Activated gamma-delta T cell treated with anti-CD3 and anti-CD28 coated beads, Interleukin-2, amount 50 U/mL, for 16 hours (primary cell): ENCODE results near the gene GABBR2.

ENCODE experiments used
- DNase-seq: peaks from one replicate; pipeline ENCODE4 v3.0.0-alpha.2; 2020; ENCODE audit warnings: low read depth

GABBR2 gene

DNA sequence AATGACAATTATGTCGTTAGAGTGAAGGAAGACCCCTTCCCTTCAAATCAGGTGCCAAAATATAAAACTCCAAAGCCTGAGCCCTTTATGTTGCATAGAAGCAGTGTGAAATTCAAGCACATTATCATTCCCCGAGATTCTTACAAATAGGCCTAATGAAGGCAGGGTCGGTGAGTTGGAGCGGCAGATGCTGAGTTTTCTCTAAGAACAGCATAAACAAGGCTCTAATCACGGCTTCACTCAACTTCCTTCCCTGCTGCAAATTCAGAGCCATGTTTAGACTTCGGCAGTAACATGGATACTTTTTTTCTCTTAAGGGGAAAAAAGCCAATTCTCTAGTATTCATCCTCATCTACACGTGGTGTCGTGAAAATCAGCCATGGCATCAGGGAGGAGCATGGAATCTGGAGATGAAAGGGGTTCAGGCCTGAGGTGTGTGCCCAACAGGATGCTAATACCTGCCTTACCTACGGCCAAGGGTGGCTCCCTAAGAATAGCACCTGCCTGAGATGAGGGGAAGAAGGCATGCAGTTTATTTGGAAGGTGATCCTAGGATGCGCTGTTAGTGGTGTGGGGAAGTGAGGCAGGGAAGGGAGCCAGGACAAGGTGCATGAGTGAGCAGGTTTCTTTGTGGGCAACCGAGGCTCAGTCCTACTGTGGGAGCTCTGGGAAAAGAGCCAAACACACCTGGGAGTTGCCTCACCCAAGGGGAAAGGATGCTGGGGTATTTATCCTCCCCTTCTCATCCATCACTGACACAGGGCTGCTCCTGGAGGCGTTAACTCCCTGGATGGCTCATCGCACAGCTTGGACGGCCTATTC, 306.5 kb downstream of the GABBR2 start:
- DNase-seq, result no peak

DNA sequence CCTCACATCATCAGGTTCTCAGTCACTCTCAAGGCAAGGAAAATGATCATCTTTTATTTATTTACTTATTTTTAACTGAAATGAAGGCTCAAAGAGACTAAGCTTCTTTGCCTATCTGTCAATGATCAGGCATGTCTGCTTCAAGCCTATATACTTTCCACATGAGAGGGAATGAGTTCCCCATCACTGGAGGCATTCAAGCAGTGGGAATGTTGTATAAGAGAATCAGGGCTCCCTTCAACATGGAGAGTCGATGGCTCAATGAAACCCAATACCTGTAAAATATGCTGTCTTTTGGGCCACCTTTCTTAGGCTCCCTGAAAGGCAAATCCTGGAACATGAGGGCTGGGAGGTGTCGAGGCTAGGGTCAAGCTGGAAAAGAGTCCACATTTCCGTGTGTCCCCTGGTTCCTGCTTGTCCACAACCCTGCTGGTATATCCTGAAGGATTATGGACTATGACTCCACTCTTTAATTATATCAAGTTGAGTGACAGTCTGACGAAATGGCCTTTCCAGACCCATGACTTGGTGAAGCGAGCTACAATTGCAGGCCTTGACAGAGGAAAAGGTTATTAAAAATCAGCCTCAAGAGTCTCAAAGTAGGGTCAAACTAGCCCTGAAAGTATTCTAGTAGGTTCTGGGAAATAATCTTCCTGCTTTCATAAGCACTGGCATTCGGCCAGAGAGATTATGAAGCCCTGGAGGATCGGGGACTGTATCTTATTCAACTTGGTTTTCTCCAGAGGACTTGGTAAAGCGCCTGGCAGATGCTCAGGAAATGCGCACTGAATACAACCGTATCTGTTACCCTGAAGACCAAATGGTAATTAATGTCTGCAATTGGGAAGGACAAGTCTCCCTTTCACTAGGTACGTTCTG, 307.4 kb downstream of the GABBR2 start:
- no peak for DNase-seq

DNA sequence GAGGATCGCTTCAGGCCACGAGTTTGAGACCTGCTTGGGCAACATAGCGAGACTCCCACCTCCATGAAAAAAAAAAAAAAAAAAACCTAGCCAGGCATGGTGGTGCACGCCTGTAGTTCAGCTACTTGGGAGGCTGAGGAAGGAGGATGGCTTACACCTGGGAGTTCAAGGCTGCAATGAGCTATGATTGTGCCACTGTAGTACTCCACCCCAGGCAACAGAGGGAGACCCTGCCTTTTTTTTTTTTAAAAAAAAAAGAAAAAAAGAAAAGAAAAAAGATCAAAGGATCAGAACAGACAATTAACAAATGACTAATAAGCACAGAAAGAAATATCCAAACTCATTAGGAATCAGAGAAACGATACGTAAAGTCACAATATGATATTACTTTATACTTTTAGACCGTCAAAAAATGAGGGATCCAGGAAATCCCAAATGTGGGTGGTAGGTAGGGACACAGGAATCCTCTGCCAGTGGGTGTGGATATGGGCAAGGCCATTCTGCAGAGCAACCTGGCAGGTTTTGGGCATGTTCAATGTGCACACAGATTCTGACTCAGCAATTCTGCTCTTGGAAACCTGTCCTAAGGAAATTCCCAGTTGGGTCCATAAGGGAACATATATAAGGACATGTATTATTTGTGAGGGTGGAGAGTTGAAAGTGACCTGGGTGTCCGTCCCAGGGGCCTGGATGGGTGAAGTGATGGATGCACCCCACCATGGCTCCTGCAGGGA, 308.6 kb downstream of the GABBR2 start:
- DNase-seq, result no peak

DNA sequence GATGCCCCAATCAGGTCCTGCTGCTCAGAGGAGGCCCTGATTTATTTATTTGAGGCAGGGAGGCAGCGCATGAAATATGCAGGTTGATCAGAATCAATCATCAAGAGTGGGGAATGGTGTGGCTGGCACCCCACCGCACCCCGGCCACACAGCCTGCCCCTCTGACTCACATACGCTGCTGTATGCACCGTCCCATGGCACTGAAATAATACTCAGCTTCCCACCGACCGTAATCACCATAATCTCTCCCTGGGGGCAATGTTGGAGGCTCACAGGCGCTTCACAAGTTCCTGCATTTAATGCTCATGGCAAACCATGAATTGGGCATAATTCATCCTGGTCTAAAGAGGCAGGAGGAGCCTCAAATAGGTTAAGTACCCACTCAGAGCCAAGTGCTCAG, 312.1 kb downstream of the GABBR2 start:
- DNase-seq, result no peak

DNA sequence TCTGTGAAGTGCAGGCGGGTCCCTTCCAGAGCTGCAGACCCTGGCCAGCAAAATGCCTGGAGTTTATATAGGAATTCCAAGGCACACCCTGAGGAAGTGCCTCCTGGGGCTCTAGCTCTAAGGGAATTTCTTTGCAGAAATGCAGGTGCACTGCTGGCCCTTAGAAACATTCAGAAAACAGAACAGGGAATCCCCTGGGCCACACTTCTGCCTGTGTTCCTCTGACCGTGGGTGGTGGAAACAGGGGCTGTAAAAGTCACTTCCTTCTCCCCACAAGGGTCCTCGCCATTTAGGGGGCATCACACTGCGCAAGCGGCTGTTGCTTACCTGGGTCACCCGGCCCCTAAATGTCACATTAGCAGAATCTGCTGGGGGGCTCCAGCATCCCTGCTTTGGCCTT, 312.5 kb downstream of the GABBR2 start:
- DNase-seq, result no peak

DNA sequence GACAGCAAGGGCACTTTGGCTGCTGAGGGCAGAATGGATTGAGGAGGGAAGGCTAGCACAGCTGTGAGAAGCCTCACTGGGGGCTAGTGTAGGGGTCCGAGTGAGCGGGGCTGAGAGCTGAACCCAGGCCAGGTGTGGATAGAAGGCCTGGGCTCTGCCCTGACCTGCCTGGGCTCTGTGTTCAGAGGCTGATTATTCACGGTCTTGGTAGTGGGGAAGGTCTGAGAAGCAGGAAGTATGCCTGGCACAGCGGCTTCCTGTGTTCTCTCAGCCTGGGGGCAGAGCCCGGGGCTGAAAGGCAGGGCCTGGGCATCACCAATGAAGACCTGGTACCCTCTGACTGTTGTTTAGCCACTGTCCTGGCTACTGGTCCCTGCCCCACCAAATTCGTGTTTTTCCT, 316.9 kb downstream of the GABBR2 start:
- no peak for DNase-seq

DNA sequence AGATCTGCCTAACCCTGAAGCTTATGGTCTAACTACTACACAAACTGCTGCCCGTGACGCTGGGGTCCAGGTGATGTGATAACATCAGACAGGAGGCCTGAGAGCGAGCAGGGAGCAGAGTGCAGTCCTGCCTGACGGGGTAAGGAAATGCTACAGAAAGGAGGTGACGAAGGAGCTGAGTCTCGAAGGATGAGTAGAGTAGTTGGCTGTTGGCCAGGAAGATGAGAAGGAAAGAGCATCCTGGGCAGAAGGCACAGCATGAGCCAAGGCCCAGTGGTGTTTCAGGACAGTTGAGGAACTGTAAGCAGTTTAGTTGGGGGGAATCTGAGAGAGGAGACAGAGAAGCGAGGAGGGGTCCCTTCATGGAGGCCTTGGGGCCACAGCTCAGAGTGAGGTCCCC, 317.3 kb downstream of the GABBR2 start:
- DNase-seq, result no peak

DNA sequence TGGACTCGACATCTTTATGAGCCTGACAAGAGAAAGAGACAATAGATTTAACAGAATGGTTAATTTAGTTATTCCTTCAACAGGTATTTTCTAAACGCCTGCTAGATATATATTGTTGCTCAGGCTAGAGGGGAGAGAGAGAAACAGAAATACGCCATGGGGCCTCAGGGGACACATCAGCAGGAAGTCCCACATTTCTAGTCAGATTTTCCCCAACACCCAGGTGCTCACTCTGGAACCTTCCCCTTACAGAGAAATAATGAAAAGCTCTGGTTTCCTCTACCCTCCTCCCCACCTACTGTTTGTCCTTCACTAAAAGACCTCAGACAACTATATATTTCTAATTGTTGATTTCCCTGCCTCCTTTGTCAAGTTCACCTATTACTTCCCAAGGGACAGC, 323.0 kb downstream of the GABBR2 start:
- no peak for DNase-seq

DNA sequence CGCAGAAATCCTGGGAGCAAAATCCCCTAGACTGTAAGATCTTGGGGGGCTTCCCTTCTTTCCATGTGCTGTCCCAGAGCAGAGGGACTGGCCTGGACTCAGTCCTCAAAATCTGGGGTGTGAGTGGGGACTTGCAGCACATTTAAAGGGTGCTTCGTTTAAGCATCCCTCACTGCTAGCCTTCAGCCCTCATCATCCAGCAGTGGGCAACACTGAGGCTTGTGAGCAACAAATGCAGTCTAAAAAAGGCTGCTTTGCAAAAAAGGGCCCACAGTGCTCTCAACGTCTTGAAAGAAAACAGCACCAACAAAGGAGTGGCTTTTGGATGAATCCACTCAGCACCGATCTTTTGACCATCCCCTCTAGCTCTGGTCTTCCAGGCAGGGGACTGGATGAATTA, 325.0 kb downstream of the GABBR2 start:
- no peak for DNase-seq

DNA sequence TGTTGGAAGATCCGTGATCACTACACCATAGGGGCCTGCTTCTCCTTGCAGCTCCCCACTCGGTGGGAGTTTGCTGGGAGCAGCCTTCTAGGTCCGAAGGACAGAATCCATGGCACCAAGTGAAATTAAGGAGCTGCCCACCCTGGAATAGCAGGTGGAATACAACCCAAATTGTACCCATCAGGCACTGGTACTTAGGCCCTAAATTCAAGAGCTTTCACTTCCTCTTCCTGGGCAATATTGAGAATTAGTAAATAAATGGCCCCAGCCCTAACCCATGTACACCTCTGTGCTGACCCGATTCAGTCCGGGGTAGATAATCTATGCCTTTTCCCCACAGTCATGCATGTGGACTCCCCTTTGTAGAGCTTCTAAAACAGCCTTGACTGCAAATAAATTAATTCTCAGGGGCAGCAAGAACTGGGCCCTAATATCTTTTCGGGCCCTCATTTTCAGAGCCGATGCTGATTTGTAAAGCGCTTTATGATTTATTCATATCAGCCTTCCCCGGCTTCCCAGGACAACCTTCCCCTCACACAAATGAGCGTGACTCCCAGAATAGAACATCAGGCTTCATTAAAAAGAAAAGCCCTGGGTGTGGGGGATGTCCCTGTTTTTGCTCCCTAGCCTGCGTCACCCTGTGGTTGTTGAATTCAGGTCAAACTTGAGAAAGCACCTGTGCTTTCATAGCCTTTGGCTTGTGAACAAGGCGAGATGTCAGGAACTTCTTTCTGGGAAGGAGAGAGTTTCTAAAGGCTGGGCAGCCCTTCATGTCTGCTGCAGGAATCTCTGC, 327.2 kb downstream of the GABBR2 start:
- DNase-seq, result no peak

DNA sequence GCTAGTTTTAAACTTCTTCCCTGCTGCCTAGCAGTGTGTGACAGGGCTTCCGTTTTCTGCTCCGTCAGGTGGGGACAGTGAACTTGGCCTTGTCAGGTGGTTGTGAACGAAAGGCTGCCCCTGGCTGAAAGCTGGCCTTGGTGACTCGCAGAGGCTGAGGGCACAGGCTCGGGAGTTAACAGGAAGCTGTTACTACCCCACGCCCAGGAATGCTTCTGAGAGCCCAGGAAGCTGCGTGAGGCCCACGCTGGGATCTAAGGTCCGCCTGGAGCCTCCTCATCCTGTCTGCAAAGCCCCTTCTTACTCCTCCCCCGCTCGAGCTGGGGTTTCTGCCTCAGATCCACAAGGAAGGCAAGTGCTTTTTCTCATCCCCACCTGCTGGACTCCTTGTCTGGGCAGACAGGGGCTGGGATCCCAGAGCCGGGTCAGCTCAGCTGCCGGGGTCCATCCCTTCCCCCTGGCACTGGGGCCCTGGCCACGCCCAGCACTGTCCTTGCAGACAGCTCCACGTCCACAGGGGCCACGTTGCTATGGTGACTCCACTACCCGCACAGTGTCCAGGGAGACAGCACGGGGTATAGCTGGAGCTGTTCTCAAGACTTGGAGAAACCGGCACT, 328.6 kb downstream of the GABBR2 start:
- DNase-seq, result no peak

DNA sequence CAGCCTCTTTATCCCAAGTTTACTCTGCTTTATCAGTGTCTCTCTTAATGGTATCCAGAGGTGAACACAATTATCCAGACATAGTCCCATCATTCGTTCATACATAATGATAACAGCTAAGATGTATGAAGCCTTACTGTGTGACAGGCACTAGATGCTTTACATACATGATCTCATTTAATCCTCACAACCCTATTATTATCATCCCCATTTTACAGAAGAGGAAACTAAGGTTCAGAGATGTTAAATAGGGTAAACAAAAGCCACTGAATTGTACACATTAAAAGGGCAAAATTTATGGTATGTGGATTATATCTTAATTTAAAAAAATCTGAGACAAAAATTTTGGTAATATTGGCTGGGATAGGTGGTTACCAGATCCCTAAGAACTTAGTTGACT, 329.2 kb downstream of the GABBR2 start:
- DNase-seq, result no peak

DNA sequence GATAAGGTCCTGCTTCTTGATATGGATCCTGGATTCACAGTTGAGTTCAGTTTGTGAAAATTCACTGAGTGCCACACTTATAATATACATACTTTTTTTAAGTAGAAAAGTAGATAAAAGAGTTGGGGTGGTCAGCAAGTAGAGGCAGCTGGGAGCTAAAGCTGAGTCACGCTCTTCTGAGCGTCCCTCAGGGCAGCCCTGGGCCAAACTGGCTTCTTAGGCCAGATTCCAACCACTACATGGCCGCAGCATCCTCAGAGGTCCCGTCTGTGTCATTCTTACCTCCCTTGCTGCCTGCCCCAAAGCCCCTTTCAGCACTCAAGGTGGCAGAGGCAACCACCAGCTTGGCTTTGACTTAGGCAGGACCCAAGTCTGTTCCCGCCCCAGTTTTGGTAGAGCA, 329.9 kb downstream of the GABBR2 start:
- DNase-seq, result no peak

DNA sequence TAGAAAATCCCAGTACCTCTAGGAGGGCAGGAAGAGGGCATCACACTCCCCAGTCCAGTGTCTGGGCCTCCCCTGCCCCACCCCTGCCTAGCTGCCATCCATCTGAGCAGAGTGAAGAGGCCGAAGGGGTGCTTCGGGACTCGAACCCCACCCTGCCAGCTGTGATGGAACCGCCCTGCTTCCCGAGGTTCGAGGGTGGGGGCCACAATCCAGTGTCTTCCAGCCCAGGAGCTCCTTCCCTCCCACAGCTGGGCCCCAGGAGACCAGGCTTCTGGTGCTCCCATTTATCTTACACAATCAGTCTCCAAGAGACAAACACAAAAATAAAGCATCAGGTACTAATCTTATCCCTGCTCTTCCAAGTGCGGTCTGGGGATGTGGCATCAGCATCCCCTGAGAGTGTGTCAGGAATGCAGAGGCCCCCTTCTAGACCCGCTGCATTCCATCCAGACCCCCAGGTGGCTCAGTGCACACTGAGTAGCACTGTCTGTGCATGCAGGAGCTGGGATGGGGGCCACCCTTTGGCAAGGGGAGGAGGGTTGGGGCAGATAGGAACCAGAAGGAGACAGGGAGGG, 330.4 kb downstream of the GABBR2 start:
- no peak for DNase-seq

DNA sequence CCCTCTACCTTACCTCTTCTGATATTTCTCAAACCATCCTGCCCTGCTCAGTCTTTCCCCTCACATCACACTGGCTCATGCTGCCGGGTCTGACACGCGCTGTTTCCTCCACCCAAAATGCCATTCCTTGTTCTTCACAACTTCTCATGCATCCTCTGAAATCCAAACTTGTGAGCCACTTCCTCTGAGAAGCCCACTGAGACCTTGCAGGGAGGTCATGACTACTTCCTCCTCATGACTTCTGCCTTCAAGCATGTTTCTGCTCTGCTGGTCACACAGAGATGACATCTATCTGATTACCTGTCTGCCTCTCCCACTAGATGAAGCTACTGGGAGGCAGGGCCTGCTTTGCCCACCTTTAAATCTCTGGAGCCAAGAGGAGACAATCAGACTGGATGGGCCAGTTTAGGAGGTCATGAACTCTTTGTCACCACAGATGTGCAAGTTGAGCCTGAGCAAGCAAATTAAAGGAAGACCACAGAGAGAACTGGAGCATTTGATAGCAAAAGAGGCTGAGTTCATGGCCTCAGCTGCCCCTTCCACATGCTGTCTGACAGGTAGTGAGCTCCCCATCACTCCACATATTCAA, 333.5 kb downstream of the GABBR2 start:
- DNase-seq, result no peak

DNA sequence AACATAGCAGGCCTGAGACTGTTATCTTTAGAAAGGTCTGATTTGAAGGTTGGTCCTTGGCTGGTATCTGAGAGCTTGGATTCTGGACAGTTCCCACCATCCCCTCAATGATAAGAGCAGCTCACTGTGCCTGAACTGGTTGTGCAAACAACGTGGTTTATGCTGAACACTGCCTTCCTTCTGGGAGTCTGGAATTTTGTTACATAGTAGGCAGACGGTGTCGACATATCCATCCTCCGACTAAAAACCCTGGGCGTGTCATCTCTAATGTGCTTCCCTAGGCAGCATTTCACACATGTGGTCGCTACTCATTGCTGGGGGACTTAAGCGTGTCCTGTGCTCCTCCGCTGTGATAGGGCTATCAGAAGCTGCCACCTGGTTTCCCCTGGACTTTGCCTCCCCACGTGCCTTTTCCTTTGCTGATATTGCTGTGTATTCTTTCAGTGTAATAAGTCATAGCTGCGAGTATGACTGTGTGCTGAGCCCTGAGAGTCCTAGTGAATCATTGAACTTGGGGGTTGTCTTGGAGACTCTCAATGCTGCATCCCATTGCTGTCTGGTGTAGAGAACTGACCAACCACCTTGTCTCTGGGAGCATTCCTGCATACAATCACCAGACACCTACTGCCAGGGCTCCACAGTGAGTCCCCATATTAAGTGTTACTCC, 334.2 kb downstream of the GABBR2 start:
- DNase-seq, result no peak

DNA sequence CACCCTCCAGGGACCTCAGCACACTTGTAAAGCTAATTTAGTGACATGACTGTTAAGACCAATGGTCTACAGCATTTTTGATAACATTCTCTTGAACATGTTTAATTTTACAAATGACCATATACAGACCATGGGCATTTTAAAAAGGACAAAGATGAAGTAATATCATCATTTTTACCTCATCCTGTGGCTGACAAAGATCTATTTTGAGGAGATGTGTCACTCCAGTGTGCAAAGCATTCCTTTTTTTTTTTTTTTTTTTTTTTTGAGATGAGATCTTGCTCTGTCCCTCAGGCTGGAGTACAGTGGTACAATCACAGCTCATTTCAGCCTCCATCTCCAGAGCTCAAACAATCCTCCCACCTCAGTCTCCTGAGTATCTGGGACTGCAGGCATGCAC, 335.1 kb downstream of the GABBR2 start:
- DNase-seq, result no peak

DNA sequence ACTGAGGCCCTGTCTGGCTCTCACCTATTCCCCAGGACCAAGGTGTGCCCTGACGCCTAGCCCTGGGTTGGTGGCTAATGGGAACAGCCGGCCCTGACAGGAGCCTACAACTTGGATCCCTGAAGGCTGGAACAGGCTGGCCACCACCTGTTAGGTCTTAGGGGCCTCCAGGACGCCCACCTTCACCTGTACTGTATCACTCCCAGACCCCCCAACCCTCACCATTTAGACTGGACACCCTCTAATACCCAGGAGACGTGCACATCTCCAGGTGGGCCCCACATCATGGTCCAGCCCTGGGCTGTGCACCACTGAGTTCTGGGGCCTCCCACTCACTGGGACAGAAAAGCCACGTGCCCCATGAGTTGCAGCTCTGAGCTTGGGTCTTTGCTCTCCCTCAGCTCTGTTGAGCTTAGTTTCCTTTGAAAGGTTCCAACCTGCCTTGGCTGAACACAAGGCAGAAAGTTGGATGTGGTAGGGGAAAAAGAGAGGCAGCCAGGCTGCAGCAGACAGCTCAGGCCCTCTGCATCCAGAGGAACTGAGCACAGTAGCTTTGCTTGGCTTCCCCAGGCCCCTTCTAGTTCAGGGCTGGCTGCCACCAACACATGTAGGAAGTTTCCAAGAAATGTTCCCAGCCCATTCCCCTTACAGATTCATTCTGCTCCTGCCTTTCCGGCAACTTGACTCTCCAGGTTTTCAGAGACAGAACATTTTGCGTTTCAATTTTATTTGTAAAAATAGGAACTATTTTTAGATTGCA, 336.5 kb downstream of the GABBR2 start:
- no peak for DNase-seq

DNA sequence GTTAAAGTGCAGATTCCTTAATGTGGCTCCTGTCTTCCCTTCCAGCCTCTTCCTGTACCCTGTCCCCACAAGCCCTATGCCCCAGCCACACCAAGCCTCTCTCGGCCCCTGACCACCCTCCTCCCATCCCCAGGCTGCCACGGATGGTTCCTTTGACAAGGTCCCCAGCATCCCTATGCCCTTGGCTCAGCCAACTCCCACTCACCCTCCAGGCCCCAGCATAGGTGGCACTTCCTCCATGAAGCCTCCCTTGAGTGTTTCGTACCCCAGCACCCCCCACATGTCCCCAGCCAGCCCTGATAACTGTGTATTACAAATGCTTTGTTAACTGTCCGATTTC, 337.8 kb downstream of the GABBR2 start:
- no peak for DNase-seq
